ENCODE results near the gene COG2.
"Not testable (repeated sequence)": the region's sequence is repeated elsewhere in the genome, so short reads cannot be mapped to it uniquely, and the experiment has no call there.

The COG2 gene

GRCh38 chr1:230629511-230629910 lies 12.8 kb upstream of the COG2 start:
- DNase-seq: no peak

DNA sequence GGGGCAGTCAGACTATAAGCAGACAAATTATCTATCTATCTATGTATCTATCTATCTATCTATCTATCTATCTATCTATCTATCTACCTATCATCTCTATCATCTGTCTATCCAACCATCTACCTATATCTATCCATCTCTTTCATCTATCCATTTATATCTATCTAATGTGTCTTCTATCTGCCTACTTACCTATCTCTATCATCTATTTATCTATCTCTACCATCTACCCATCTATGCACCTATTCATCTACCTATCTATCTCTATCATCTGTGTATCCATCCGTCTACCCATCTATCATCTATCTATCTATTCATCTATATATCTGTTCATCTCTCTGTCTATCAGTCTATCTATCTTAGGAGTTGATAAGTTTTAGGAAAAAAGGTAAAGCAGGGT lies 10.8 kb upstream of the COG2 start:
- DNase-seq: no peak

- peak; percentile 32 for DNase-seq
Measured at GRCh38 chr1:230632273-230632873, 9.9 kb upstream of the COG2 start.

DNA sequence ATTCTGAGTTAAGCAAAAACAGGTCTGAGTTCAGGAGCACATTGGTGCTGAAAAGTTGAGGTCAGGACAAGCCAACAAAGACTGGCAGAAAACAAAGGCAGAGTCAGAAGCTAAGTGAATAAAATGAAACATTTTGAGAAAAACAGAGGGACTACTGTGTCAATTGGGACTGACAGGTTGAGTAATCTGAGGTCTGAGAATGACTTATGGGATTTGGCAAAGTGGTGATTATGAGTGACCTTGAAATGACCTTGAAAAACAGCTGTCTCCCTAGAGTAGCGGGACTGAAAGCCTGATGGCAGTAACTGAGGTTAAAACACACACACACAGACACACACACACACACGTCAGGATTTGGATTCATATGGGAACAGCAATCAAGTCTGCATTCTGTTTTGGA lies 8.8 kb upstream of the COG2 start:
- DNase-seq: no peak

- no peak for DNase-seq
Measured at GRCh38 chr1:230634384-230634783, 7.9 kb upstream of the COG2 start.

GRCh38 chr1:230636575-230637148 lies 5.6 kb upstream of the COG2 start:
- DNase-seq: no peak

GRCh38 chr1:230639714-230640209 lies 2.5 kb upstream of the COG2 start:
- DNase-seq: no peak

DNA sequence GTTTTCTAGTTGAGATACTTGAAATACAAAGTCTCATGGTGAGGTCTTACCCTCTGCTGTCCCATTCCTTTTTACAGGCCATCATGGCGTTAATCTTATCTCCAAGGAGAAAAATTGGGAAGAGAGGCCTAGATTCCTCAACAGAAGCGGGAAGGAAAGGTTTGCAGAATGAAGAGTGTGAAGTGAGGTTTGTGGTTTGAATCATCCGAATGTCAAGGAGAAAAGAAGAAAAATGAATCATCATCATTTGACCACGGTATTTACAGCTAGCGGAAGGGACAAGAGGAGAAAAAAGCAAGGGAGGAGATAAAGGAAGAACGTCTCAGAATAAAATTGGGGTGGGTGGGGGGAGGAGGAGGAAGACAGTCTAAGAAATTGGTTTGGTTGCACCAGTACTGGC lies 935 bp upstream of the COG2 start:
- DNase-seq: no peak

DNA sequence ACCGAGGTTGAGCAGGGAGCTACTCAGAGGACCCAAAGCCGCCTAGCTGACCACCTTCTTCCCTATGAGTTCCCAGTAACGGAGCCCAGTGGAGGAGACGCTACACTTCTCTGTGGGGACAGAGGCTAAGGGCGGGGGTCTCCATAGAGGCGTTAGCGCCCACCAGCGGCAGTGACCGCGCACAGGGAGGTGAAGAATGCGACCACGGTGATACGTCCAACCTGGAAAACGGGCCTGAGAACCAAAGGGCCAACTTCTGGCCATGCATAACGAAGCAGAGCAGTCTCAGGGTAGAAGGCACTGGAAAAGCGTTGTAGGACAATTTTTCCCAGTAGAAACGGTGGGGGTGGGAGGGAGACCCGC lies 400 bp upstream of the COG2 start:
- DNase-seq: no peak

GRCh38 chr1:230643908-230644307 lies 1.6 kb downstream of the COG2 start:
- no peak for DNase-seq

GRCh38 chr1:230646710-230647302 lies 4.5 kb downstream of the COG2 start:
- no peak for DNase-seq

DNA sequence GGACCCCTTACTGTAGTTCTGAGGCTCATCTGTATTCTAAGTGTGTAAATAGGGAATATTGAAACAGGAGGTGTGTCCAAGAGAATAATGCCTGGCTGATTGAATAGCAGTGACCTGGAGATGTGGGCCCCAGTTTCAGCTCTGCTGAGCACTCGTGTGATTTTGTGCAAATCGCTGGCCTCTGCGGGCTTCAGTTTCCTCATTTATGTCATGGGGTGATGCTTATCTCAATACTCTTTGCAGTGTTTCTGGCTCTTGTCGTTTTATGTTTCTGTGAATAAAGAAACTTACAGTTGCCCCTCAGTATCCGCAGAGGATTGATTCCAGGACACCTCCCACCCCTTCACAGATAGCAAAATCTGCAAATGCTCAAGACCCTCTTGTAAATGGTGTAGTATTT lies 5.0 kb downstream of the COG2 start:
- DNase-seq: no peak

- DNase-seq: no peak
Measured at GRCh38 chr1:230648114-230648513, 5.8 kb downstream of the COG2 start.

- no peak for DNase-seq
Measured at GRCh38 chr1:230650300-230650699, 8.0 kb downstream of the COG2 start.

DNA sequence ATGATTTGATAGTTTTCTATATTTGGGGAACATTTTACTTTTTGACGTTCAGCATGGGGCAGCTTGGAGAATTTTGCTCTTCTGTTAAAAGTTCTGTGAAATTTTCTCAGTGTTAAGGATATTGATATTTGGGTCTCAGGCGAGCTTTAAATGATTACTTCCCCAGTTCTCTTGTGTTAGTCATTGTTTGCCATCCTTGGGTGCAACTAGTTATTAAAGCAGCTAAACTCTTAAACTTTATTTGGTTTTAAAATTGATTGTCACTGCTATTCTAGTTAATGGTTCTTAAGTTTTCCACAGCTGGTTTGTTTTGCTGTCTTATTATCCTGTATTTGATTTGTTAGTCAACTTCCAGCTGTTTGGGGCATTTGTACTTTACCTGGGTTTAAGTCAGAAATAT lies 9.0 kb downstream of the COG2 start:
- no peak for DNase-seq

GRCh38 chr1:230656719-230657118 lies 14.4 kb downstream of the COG2 start:
- DNase-seq: not testable (repeated sequence)

DNA sequence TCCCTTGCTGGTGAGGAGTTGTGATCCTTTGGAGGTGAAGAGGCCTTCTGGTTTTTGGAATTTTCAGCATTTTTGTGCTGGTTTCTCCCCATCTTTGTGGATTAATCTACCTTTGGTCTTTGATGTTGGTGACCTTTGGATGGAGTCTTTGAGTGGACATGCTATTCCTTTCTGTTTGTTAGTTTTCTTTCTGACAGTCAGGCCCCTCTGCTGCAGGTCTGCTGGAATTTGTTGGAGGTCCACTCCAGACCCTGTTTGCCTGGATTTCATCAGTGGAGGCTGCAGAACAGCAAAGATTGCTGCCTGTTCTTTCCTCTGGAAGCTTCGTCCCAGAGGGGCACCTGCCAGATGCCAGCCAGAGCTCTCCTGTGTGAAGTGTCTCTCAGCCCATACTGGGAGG lies 15.8 kb downstream of the COG2 start:
- not testable (repeated sequence) for DNase-seq

GRCh38 chr1:230658691-230659090 lies 16.4 kb downstream of the COG2 start:
- no peak for DNase-seq

- no peak for DNase-seq
Measured at GRCh38 chr1:230661976-230662375, 19.7 kb downstream of the COG2 start.

- no peak for DNase-seq
Measured at GRCh38 chr1:230668227-230668626, 25.9 kb downstream of the COG2 start.

- DNase-seq: no peak
Measured at GRCh38 chr1:230669543-230669942, 27.3 kb downstream of the COG2 start.

DNA sequence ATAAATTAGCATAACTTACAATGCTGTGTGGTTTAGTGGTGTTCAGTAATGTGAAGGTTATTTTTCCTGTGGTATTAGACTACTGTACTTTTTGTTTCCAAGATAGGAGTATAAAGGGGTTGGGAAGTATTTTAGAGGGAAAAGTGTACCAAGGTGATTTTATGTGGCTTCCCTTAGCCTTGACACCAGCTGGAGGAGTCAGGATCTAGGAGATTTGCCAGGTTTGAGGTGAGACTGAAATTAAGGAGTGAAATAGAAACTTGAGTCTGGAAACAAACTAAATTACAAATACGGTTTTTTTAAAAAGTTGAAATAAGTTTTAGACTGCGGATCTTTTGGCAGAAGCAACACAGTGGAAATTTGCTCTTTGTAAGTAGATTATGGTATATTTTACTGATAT lies 32.3 kb downstream of the COG2 start:
- DNase-seq: no peak

GRCh38 chr1:230677200-230677599 lies 34.9 kb downstream of the COG2 start:
- DNase-seq: no peak

GRCh38 chr1:230679192-230679591 lies 36.9 kb downstream of the COG2 start:
- DNase-seq: no peak

DNA sequence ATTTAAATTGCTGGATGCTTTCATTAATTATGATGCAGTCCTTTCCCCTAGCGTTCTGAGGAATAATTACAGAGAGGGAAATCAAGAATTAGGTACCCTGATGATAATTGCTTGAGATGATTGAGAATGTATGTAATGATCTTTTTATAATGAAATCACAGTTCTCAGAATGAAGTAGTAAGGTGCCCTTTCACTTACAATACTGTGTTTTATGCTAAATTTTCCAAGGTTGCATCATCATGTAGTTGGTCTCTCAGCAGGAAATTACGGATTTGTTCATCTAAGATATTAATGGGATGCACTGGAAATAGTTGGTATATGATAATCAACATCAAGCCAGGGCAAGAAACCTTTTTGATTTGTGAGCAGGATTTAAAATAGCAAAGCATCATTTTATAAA lies 37.5 kb downstream of the COG2 start:
- DNase-seq: no peak
